A673 (cell line): ENCODE measurements around the gene SCEL. TPM values are rescaled to one million over a fixed set of nuclear protein-coding genes. Genes with fewer than 3 reads are reported as not detected.

Source experiments
- BruUV-seq: library from RNA; stranded (reverse); fragments of 400-500 nt; replicated peaks from 2 replicates; lab custom pipeline; 2021; lab: Mats Ljungman, UMichigan
- CTCF ChIA-PET: fragments of 300-600 bp; sonication (Branson Sonifier 250); formaldehyde crosslinking; loops from one replicate; lab custom pipeline; 2022; ENCODE audit warnings: antibody characterized with exemption; lab: Charles Lee
- POLR2A ChIA-PET: fragments of 300-600 bp; sonication (Branson Sonifier 250); formaldehyde crosslinking; loops from one replicate; lab custom pipeline; 2022; ENCODE audit warnings: antibody characterized with exemption; ENCODE audit not compliant: low non-redundant PET; lab: Charles Lee
- DNase-seq: peaks from one replicate; pipeline ENCODE4 v3.0.0-alpha.2; 2015; ENCODE audit warnings: low spot score
- H3K27ac ChIP-seq: fragments of 200-600 bp; sonication (generic); 2 replicates; pipeline ENCODE4 v1.5.1; 2016; ENCODE audit warnings: mixed run types, low read depth, mild to moderate bottlenecking, mixed read lengths, antibody characterized with exemption, low read length; ENCODE audit not compliant: poor library complexity, severe bottlenecking
- H3K27me3 ChIP-seq: fragments of 200-600 bp; sonication (generic); replicated peaks from 2 replicates; pipeline ENCODE4 v1.6.1; 2017; ENCODE audit warnings: mixed run types, low read depth, mild to moderate bottlenecking, mixed read lengths, antibody characterized with exemption, low read length; ENCODE audit not compliant: insufficient read depth, poor library complexity
- H3K36me3 ChIP-seq: fragments of 200-600 bp; sonication (generic); 2 replicates; pipeline ENCODE4 v1.6.1; 2016; ENCODE audit warnings: mixed run types, mild to moderate bottlenecking, mixed read lengths, antibody characterized with exemption, low read length; ENCODE audit not compliant: insufficient read depth, poor library complexity, severe bottlenecking
- H3K4me1 ChIP-seq: fragments of 200-600 bp; sonication (generic); 2 replicates; pipeline ENCODE4 v1.6.1; 2017; ENCODE audit warnings: mixed run types, mild to moderate bottlenecking, mixed read lengths, antibody characterized with exemption, low read length; ENCODE audit not compliant: insufficient read depth, poor library complexity, severe bottlenecking
- H3K4me3 ChIP-seq: fragments of 200-600 bp; sonication (generic); 2 replicates; pipeline ENCODE4 v1.5.1; 2016; ENCODE audit warnings: low read depth, mixed run types, mild to moderate bottlenecking, mixed read lengths, low read length; ENCODE audit not compliant: poor library complexity, severe bottlenecking
- H3K9me3 ChIP-seq: fragments of 200-600 bp; sonication (generic); 2 replicates; pipeline ENCODE4 v1.6.1; 2016; ENCODE audit warnings: mixed run types, low read depth, mild to moderate bottlenecking, mixed read lengths, antibody characterized with exemption, low read length; ENCODE audit not compliant: poor library complexity, severe bottlenecking
- EZH2 ChIP-seq: fragments of 200-600 bp; sonication (generic); IDR thresholded peaks from 2 replicates; pipeline ENCODE4 v1.6.1; 2017; ENCODE audit warnings: borderline replicate concordance, low read depth, mild to moderate bottlenecking, mixed read lengths, antibody characterized with exemption, low read length; ENCODE audit not compliant: poor library complexity, severe bottlenecking
- intact Hi-C: fragments of 100-400 bp; cut with micrococcal nuclease; formaldehyde crosslinking; loops from one replicate; pipeline ENCODE4 v1.10.0; 2022; ENCODE audit not compliant: unreplicated experiment
- total RNA-seq: library from RNA; stranded (reverse); gene quantifications from 2 replicates; pipeline ENCODE4 v1.2.3, GENCODE V29; 2021
- TF ChIP-seq, protein P1 (sequence below): fragments of 300-800, 200-600 bp; sonication (generic); conservative IDR thresholded peaks from 2 replicates; pipeline ENCODE4 v1.5.1; 2017; ENCODE audit warnings: low read depth, mild to moderate bottlenecking, antibody characterized with exemption, low read length, moderate library complexity, mixed read lengths

SCEL gene
- total RNA-seq, 1 experiment from 2014 or later = not detected

- peak; percentile 27 for DNase-seq
- TF ChIP-seq, protein P1, sequence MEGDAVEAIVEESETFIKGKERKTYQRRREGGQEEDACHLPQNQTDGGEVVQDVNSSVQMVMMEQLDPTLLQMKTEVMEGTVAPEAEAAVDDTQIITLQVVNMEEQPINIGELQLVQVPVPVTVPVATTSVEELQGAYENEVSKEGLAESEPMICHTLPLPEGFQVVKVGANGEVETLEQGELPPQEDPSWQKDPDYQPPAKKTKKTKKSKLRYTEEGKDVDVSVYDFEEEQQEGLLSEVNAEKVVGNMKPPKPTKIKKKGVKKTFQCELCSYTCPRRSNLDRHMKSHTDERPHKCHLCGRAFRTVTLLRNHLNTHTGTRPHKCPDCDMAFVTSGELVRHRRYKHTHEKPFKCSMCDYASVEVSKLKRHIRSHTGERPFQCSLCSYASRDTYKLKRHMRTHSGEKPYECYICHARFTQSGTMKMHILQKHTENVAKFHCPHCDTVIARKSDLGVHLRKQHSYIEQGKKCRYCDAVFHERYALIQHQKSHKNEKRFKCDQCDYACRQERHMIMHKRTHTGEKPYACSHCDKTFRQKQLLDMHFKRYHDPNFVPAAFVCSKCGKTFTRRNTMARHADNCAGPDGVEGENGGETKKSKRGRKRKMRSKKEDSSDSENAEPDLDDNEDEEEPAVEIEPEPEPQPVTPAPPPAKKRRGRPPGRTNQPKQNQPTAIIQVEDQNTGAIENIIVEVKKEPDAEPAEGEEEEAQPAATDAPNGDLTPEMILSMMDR = no peak
- no peak for TF ChIP-seq EZH2
- H3K4me3 ChIP-seq = no peak overlapping the region
- intact Hi-C loops = loop anchor here (10.0 kb wide), 1 partner anchor 525 kb away; no protein-coding TSS in a partner anchor
- no peak overlapping the region for H3K27ac ChIP-seq
- no peaks in the 10 kb centered on the region for H3K36me3 ChIP-seq
- H3K9me3 ChIP-seq = no peaks in the 10 kb centered on the region
- H3K27me3 ChIP-seq = no peaks in the 10 kb centered on the region
- no TSS peak for BruUV-seq
- H3K4me1 ChIP-seq = peaks cover 22% of the 10 kb centered on the region
- POLR2A ChIA-PET = no interaction called here
- CTCF ChIA-PET = no interaction called here
Observed at GRCh38 chr13:77599351-77599750, 63.8 kb downstream of the SCEL start.

GRCh38 chr13:77600701-77601100, 65.2 kb downstream of the SCEL start:
- Histone ChIP-seq H3K36me3 (no peaks in the 10 kb centered on the region), H3K4me3 (no peak overlapping the region), H3K27me3 (no peaks in the 10 kb centered on the region), H3K4me1 (peaks cover 8% of the 10 kb centered on the region), H3K27ac (no peak overlapping the region), H3K9me3 (no peaks in the 10 kb centered on the region)
- no peak for TF ChIP-seq EZH2
- TF ChIP-seq, protein P1 = no peak
- intact Hi-C loops = no loop called here
- CTCF ChIA-PET = no interaction called here
- BruUV-seq = no TSS peak
- POLR2A ChIA-PET = no interaction called here
- no peak for DNase-seq

- TF ChIP-seq, protein P1 = no peak
- TF ChIP-seq EZH2 = no peak
- H3K9me3 ChIP-seq = no peaks in the 10 kb centered on the region
- no peak overlapping the region for H3K4me3 ChIP-seq
- no peak overlapping the region for H3K27ac ChIP-seq
- no peaks in the 10 kb centered on the region for H3K27me3 ChIP-seq
- BruUV-seq = no TSS peak
- DNase-seq = no peak
- H3K36me3 ChIP-seq = no peaks in the 10 kb centered on the region
- H3K4me1 ChIP-seq = no peaks in the 10 kb centered on the region
- ChIA-PET POLR2A (no interaction called here), CTCF (no interaction called here)
- intact Hi-C loops = no loop called here
Observed at GRCh38 chr13:77611068-77611467, 75.6 kb downstream of the SCEL start.
